ENCODE data around the gene LONP2.

- TF ChIP-seq CTCF (IDR thresholded peaks at IDR 0.05; ENCODE audit: low read depth, low read length) (no peak), EZH2phosphoT487 (IDR thresholded peaks at IDR 0.05; ENCODE audit: low read depth) (no peak)
Measured at GRCh38 chr16:48282636-48283263, 38.6 kb downstream of the LONP2 start.

Measured in OCI-LY3 (cell line).